Amniotic epithelial cell (primary cell): ENCODE data around the gene CYP39A1.

Source experiments
- DNase-seq: peaks from one replicate; pipeline ENCODE4 v3.0.0-alpha.2; 2010; ENCODE audit warnings: low read depth

CYP39A1 gene

GRCh38 chr6:46652603-46653438 lies at the start of gene CYP39A1, which contains the start of gene SLC25A27:
Gene CYP39A1 (minus strand): TSS chr6:46652818. CDS start chr6:46652582, 236 bp downstream.
Gene SLC25A27 (plus strand): TSS chr6:46652975. CDS start chr6:46653193, 218 bp downstream.
- peak; percentile 76 for DNase-seq

DNA sequence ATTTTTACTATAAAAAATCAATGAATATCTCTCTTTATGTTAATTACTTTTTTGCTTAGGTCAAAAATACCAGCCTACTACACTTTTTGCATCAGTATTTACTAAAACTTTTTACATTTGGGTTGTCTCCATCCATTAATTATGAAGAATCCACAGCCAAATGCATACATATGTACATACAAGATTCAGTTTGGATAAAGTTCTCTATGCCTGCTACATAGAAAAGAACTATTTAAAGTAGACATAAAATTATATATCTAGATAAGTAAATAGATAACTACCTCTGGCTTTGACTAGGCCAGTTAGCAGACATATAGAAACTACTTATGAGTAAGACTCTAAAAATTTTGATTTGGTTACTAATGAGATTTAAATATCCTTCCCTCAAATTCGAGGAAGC lies 47.4 kb upstream of the CYP39A1 start:
- no peak for DNase-seq

- DNase-seq = no peak
Observed at GRCh38 chr6:46690911-46691451, 38.4 kb upstream of the CYP39A1 start.

GRCh38 chr6:46690141-46690755 lies 37.6 kb upstream of the CYP39A1 start:
- no peak for DNase-seq

GRCh38 chr6:46689657-46690056 lies 37.0 kb upstream of the CYP39A1 start:
- DNase-seq = no peak

- DNase-seq = no peak
Observed at GRCh38 chr6:46688966-46689335, 36.3 kb upstream of the CYP39A1 start.

- DNase-seq = no peak
Observed at GRCh38 chr6:46688117-46688965, 35.7 kb upstream of the CYP39A1 start.

GRCh38 chr6:46687619-46688097 lies 35.0 kb upstream of the CYP39A1 start, which contains the start of gene TDRD6:
Gene TDRD6 (plus strand): TSS chr6:46687885. CDS start chr6:46688129, 244 bp downstream.
- no peak for DNase-seq

GRCh38 chr6:46684771-46685170 lies 32.2 kb upstream of the CYP39A1 start:
- peak; percentile 77 for DNase-seq

DNA sequence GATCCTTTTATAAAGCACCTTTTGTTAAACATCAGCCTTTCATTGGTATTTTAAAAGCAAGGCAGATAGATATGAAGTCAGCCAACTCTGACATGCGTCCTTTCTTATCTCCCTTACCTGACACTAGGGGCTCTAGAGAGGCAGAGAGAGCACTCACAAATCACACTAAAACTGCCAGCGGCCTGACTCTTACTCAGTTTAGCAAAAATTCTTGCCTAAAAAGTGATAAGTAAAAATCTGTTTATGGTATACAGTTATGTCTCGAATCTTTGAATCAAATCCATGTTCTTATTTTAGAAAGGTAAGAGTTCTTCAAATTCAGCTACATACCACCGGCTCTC lies 24.7 kb upstream of the CYP39A1 start:
- no peak for DNase-seq

GRCh38 chr6:46676604-46677313 lies 24.1 kb upstream of the CYP39A1 start:
- DNase-seq = no peak

GRCh38 chr6:46674410-46674809 lies 21.8 kb upstream of the CYP39A1 start:
- DNase-seq = no peak

- no peak for DNase-seq
Observed at GRCh38 chr6:46667377-46667776, 14.8 kb upstream of the CYP39A1 start.

GRCh38 chr6:46661483-46661882 lies 8.9 kb upstream of the CYP39A1 start:
- DNase-seq = no peak

GRCh38 chr6:46657642-46658041 lies 5.0 kb upstream of the CYP39A1 start:
- no peak for DNase-seq

- DNase-seq = peak; percentile 8
Observed at GRCh38 chr6:46655803-46656202, 3.2 kb upstream of the CYP39A1 start.

DNA sequence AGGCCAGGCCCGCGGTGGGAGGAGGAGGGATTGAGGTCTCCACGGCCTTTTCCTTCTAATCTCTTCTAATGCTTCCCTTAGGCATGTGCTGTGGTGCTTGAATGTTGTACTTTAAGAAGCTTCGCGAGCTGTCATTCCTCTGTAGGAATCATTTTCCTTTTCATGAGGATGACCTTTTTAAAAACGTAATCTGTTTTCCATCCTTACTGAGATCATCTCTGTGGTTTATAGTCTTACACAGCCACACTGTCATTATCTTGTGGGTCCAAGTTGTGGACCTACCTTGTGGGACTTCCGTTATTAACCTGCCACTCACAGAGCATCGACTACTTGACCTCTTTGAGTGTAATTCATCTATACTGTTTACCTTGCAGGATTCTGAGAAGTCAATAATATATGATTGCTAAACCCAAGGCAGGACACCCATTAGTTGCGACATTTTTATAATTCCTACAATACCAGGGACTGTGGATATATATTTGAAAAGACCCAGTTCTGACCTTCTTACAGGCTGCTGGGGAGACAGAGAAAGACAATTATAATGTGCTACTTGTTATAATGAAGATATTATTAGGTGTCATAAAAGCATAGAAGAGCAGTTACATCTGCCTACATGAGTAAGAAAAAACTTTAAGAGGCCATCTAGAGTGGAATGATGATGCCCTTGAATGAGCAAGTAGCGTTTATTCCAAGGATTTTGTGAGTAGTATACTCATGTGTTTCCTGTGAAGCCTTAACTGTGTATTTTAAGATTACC lies 999 bp upstream of the CYP39A1 start:
- DNase-seq = no peak

GRCh38 chr6:46652232-46652602 lies 401 bp downstream of the CYP39A1 start:
- no peak for DNase-seq

DNA sequence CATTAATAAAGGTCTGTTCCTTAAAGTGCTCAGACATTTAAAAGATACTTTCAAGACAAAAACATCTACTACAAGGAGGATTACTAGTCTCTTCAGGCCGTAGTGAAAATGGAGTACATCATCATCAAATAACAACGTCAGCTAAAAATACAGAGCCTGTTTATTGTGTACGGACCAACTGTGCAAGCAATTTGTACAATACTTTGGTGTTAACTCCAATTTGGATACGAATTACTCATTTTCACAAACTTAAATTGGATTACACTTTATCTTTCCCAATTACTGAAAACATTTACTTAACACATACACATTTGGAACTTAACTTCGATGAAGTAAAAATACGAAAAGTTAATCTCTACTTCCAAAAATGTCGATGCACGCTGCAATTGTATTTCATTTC lies 802 bp downstream of the CYP39A1 start:
- DNase-seq = no peak

DNA sequence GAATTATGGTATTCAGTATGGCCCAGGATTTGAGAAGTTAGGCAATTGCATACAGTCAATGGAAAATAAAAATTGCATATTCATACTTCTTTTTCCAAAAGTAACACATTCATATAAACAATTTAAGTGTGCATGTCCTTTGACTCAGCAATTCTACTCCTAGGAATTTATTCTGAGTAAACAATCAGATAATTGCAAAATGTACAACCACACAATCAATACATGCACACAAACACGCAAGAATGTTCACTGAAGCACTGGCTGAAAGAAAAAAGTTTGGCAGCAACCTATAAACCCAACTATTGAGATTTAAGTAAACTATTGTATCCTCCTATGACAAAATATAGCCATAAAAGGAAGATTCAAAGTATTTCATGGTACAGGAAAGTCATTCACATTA lies 1.6 kb downstream of the CYP39A1 start:
- no peak for DNase-seq
